NCI-H128 (cell line): ENCODE measurements around the gene DICER1.

Source experiments
- DNase-seq: peaks from one replicate; lab custom pipeline; 2025; ENCODE audit not compliant: unreplicated experiment; lab: John Stamatoyannopoulos, UW

The DICER1 gene

DNA sequence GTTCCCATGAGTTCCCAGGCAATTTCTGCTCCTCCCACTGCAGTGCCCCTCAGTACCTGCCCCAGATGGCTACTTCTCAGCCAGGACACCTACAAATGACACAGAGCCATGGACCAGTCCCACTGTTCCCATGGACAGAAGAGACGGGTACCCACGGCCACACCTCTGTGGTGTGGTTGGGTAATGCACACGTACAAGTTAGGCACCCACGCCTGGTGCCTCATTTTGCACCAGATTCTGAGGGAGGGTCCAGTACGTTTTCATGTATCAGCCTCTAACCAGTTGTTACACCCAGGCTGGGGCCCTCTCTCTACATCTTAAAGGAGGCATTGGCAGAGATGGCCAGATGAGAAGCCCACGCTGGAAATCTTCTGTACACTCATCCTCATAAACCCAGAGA, 114.0 kb downstream of the DICER1 start:
- no peak for DNase-seq

DNA sequence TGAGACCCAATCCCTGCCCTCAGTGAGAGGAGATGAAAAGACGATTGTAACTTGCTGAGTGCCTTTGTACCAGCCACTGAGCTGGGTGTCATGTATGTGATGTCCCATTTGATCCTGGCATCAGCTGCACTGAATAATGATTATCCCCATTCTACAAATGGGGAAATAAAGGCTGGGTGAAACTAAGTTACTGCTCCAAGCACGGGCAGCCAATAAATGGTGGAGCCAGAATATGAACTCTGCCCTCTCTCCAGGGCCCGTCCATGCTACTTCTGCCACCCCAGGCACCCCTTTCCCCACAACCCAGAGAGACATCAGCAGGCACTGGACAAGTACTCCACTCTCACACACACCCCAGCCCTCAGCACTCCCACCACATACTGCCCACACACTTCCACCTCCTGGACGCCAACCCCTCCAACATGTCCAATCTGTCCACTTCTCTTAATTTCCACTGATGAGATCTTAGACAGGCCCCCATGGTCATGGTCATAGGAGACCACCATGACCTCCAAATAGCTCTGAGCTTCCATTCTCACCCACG, 115.8 kb downstream of the DICER1 start:
- no peak for DNase-seq

DNA sequence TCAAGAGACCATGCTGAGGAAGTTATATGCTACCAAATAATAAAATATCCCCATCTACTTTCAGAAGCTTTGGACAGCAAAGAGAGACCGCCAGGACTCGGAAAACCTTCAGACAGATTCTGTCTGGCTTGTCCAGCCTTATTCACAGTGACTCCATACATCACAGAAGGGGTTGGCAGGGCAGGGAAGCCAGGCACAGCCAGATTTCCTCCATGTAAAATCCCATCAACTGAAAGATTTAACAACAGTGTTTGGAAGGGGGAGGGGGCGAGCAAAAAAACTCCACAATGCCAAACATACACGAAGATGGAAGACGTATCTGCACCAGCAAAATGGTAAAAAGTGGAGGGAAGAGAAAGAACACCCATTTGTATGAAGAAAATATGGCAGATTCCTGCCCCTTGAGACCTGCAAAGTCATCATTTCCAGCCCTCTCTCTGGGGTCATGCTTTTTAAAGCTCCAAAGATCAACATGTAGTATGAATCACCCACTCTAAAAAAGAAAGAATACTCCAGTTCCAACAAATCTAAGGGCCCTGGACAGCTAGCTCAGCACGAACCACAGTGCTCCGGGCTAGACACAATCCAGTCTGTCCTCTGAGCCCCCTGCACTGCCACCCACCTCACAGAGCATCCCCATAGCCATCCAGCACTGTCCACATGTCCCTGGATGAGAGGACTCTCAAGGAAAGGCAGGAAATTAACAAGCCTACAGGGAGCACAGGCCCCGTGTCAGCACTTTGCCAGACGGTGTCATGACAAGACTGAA, 116.4 kb downstream of the DICER1 start:
- DNase-seq: no peak

DNA sequence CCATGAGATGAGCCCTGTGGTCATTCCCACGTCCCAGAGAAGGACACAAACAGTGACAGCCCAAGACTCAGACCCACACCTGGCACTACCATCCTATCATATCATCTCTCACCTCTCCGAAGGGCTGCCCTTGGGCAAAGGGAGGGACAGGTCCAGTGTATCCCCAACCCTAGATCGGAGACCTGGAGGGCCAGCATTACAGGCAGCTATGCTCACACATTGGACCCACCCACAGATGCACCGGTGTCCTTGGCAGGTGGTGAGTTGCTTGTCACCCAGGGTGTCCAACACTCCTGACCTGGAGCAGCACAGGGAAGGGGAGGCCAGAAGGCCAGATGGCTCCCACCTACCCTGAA, 117.4 kb downstream of the DICER1 start:
- DNase-seq: no peak

DNA sequence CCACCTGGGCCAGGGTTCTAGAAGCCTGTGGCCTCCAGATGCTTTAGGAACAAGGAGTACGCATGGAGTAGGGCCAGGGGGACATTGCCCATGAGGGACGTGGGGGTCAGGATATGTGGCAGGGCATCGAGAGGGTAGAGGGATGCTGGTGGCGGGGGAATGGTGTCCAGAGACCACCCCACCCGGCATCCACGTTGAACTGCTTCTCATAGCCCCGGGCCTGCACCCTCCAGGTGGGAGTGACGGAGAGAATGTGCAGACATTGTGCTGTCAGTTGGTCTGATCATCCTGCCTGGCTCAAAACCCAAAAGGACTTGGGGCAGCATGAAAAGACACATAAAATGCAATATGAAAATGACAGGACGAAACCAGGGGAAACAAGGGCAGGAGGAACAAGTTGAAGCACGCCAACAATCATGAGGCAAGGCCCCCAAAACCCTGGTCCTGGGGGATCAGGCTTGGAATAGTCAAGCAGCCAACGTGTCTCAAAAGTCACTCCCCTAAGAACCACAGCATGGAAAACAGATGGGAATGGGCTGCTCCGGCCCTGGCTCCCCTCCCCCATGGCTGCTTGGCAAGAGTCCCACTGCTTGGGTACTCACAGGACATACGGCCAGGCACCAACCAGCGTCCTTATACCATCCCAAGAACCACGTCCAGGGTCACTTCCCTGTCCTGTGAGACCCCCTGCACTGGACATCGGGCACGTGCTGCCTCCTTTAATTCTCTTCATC, 117.9 kb downstream of the DICER1 start:
- no peak for DNase-seq

DNA sequence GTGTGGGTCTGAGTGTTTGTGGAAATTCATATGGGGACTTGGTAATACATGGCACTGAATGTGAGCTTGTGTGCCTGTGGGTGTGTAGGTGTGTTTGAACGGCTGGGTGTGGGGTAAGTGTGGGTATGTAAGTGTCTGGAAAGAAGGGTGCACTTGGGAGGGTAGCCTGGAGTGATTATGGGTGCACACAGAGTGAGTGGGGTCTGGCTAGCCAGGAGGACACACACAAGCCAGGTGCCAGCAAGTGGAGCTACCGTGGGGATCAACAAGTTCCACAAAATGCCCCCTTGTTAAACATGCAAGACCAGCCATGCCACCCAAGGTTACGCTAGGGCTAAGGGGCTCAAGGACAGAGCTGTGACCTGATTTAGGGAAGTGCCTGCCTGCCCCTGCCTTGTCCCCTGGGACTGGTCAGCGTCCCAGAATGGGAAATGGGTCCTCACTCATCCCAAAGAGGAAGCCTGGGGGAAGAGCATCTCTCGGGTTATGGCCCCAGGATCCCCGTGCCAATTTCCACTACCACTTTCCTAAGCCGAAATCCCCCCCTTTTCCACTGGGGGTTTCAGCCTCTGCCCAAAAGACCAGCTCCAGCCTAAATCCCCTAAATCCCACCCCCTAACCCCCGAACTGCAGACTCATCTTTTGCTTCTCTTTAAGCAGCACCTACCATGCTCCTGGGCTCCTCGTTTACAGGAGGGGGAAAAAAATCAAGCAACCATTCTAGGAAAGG, 118.6 kb downstream of the DICER1 start:
- no peak for DNase-seq

DNA sequence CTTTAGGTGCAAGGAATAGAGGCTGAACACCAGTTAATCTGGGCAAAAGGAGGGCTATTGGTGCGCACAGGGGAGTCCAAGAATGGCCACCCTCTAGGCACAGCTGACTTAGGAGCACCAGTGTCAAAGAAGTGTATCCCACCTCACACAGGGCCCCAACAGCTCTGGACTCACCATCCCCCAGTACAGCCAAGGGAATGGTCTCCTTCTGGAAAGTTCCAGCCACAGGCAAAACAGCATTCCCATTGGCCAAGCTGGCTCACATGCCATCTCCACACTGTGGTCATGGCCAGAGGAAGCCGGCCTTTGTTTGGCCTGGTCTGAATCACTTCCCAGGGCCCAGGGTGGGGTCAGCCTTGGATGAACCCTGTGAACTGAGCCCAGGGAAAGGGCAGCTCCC, 120.1 kb downstream of the DICER1 start:
- no peak for DNase-seq
